Measurements from ENCODE around the gene ZNF236. TPM values are rescaled to one million over a fixed set of nuclear protein-coding genes. Genes with fewer than 3 reads are reported as not detected.
A peak's percentile ranks its signal among the peaks of the same experiment; 100 is the strongest.

Gene ZNF236
- total RNA-seq, 1 experiment from 2014 or later, result 11.8 TPM

GRCh38 chr18:76897257-76897656 is 74.9 kb downstream of the ZNF236 start:
- no peak for DNase-seq (ENCODE audit: low read depth)

DNA sequence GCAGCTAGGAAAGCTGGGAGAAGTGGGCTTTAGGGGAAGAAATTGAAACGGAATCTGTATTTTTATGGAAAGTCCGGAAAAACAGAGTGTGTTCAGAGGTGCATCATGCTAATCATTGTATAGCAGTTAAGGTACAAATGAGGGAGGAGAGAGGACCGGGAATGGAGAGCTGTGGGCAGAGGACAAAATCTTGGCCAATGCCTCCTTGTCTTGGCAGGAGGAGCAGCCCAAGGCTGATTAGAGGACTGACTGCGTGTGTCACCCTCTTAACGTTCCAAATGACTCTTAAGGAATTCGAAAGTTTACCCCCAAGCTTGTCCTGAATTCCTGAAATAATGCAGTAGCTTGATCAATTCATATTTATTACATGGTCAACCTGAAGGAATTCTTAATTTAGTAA is 81.0 kb downstream of the ZNF236 start:
- no peak for DNase-seq (ENCODE audit: low read depth)

GRCh38 chr18:76905821-76906220 is 83.5 kb downstream of the ZNF236 start:
- no peak for DNase-seq (ENCODE audit: low read depth)

- no peak for DNase-seq (ENCODE audit: low read depth)
Measured at GRCh38 chr18:76908277-76908676, 85.9 kb downstream of the ZNF236 start.

DNA sequence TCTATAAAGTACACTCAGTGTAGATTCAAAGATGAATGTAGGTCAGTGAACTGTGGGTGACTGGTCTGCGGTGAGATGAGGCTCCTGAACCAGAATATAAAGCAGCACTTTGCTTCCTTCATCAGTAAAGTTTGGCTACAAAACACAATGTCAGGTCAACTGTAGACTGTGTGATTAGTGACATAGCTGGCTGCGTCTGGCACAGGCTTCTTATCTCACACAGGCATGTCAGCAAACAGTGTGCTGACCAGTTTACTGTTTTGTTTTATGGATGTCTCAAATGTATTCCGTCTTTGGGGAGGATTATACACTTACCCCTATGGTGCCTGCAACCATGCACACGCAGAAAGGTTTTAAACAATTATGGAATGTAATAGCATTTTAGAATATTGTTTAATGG is 87.1 kb downstream of the ZNF236 start:
- DNase-seq (ENCODE audit: low read depth), result no peak

DNA sequence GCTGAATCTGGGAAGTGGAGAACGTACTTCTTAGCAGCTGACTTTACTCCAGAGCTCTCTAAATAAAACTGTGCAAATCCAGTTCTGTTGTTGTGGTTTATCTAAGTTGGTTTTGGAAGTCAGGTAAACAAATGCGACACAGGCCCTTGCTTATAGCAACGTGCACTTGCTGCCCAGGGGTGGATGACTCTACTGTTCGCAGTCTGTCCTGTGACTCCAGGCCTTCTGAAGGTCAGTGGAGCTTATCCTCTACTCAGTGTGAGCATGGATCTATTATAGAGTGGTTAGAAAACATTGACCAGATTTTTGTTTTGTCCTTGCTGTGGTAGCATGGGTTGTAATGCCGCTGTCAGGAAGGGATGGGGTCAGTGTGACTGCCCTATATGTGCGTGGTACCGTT is 89.1 kb downstream of the ZNF236 start:
- no peak for DNase-seq (ENCODE audit: low read depth)

- no peak for DNase-seq (ENCODE audit: low read depth)
Measured at GRCh38 chr18:76913583-76913982, 91.2 kb downstream of the ZNF236 start.

- DNase-seq (ENCODE audit: low read depth), result no peak
Measured at GRCh38 chr18:76914314-76914713, 92.0 kb downstream of the ZNF236 start.

DNA sequence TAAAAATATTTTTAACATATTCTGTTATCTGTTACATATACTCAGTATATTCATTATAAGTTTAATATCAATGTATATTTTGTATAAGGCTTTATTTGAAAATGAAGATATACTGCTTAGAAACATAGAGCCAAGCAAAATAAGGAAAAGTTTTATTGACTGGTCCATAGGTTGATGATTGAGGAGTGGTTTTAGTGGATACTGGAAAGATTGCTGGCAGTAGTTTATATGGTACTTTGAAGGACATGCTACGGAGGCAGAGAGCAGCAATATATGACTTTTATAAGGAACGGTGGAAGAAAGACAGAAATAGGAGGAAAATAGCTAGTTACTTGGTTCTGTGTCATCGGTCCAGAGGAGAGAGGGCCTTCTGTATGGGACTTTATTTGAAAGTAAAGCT is 92.4 kb downstream of the ZNF236 start:
- DNase-seq (ENCODE audit: low read depth), result no peak

GRCh38 chr18:76915456-76915855 is 93.1 kb downstream of the ZNF236 start:
- DNase-seq (ENCODE audit: low read depth), result no peak

- no peak for DNase-seq (ENCODE audit: low read depth)
Measured at GRCh38 chr18:76920974-76921373, 98.6 kb downstream of the ZNF236 start.

GRCh38 chr18:76922107-76922506 is 99.8 kb downstream of the ZNF236 start:
- no peak for DNase-seq (ENCODE audit: low read depth)

DNA sequence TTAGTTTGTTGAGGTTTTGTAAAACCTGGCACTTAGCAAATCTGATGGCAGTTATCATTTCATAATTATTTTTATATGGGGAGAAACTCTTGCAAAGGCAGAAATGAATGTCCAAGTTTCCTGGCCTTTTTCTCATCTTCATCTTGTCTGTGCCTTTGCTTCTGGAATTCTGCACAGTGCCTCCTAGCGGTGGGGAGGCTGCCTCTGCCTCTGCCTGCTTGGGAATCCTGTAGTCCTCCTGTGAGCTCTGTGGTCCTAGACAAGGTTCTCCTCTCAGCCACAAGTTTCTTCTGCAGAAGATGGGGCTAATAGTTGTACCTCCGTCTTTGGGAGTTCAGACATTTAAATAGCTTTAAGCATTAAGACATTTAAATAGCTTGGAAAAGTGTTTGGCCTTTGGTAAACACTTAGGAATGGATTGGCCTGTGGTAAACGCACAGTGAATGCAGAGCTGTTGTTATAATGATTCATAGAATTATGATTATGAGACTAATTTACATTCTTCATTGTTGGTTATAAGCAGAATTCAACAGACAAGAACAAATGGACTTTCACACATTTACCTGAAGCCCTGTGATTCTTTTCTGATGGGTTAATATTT is 101.2 kb downstream of the ZNF236 start:
- peak; percentile 42 for DNase-seq (ENCODE audit: low read depth)

DNA sequence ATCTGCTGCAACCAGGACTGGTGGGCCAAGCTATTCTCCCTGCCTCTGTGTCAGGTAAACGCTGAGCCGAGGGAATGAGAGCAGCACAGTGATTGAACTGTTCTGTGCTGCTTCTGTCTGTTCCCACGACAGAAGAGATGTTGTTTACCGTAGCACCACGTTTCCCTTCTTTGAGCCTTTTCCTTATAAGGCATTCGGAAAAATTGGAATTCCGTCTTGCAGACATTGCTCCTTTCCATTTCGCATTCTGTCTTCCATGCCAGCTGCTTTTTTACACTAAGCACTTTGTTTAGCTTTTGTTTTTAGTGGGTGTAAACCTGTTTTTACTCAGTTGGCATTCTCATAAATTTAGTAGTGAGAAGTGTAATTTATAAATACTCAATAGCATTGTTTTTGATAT is 103.1 kb downstream of the ZNF236 start:
- no peak for DNase-seq (ENCODE audit: low read depth)

GRCh38 chr18:76927223-76927725 is 104.9 kb downstream of the ZNF236 start:
- no peak for DNase-seq (ENCODE audit: low read depth)

DNA sequence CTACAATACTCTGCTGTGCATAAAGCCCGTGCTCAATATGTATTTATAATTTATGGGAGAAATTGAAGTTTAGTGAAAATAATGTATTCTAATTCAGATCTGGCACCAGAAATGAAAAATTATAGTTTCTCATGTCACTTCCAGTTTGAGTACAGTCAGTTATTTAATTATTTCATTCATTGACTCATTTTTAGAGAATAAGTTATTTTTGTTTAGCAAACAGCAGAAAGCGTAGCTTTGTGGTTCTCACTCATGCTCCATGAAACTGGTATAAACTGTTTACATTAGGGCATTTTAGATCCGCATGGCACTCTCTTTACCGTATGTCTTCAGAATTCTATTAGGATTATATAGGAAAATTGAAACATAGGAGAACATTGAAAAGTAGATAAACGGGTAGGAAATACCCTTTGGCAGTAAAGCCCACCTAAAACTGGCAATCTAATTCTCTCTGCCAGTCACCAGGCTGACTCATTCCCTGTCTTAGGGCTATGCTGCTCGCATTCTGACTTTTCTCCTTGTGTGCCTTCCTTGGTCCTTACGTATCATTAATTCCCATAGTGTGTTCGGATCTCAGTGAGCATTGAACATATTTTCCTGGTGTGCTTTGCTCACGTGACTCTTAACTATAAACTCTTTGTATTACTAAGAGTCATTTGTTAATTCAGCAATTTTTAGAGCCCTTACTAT is 106.0 kb downstream of the ZNF236 start:
- no peak for DNase-seq (ENCODE audit: low read depth)

- no peak for DNase-seq (ENCODE audit: low read depth)
Measured at GRCh38 chr18:76931171-76931570, 108.8 kb downstream of the ZNF236 start.

DNA sequence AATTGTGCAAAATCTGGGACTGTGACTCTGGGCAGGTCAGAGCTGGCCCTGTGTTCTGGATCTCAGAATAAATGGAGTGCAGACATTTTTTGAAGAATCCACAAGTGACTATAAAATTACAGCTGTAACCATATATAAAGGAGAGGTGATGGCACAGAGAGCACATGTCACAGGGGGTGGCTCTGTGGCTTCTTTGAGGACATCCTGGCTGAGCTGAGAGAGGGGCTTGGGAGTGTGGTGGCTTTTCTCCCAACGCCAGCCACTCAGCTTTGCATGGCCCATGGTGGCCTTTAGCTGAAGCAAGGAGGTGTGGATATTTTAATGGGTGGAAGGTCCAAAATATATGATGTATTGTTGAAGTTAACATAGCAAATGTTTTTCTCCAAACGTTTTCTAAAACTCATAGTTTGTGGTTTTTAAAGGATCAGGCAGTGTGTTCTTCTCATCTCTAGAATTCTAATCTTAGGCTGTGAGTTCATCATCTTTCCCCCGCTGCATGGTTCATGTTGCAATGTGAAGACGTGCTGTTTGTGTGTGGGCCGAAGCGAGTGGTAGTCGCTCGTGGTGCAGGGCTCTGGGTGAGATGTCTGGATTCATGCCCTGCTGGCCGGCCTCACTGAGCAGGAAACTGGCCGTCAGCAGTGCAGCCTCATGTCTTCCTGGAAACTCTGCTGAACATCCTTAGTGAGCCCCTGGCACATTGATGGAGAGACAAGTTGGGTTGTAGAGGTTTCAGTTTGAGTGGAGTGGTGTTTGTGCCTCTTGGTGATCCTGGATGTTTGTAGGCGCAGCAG is 109.9 kb downstream of the ZNF236 start:
- no peak for DNase-seq (ENCODE audit: low read depth)

DNA sequence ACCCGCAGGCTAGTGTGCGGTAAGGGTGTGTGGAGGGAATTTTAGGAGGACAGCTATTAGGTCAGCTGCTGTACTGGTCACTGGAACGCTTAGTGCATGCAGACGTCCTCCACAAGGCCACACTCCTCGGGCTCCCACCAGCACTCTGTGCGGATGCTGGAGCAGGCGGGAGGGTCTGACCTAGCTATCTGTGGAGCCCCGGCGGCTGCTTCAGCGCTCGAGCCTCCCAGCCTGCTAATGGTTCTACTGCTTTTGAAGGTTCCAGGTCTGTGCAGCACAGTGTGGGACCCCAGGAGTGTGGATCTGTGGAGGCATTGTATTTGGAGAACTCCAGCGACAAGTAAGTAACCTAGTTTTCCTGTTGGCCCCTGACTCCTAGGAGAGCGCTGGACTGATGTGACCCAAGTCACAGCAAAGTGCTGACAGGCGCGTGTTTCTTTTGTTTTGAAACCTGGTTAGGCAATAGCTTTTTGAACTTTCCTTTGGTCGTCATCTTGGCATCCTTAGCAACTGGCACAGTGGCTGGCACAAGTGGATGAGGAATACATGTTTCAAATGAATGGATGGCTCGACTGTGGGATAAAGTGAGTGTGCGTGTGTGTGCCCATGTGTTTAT is 113.5 kb downstream of the ZNF236 start:
- DNase-seq (ENCODE audit: low read depth), result no peak

GRCh38 chr18:76936877-76937276 is 114.5 kb downstream of the ZNF236 start:
- no peak for DNase-seq (ENCODE audit: low read depth)

DNA sequence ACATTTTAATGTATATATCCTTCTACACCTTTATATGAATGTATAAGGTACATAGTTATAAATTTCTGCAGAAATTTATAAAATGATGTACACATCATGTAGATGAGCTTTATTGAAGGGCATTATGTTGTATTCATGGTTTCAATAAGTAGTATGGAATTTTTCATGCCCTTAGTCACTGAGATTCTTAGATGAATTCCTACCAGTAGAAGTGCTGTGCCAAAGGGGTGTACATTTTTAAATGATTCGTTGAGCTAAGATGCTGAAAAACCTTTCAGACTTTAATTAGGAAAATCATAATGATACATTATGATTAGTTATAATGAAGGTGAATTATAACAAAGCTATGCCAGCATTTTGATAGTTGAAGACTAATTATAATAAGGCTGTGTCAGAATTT is 115.2 kb downstream of the ZNF236 start:
- DNase-seq (ENCODE audit: low read depth), result no peak

DNA sequence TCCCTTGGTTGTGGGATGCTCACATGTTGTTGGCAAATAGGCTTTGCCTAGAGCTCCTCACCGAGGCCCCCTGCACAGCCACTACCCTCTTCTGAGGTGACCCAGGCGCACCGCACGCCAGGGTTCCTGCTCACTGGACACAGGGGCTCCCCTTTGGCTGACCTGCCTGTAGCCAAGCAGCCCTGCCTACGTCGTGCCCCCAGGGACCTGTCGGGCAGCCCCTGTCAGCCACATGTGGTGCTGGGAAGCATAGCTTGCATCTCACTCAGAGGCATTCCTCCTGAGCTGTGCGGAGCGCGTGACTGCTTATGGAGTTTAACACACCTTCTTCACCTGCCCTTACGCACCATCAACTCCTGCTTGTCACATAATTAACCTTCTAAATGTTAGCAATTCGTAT is 116.3 kb downstream of the ZNF236 start:
- no peak for DNase-seq (ENCODE audit: low read depth)

Data from HT1080 (cell line).